Type B pancreatic cell (in vitro differentiated cells): ENCODE measurements around the gene CSF1R. TPM values are rescaled to one million over a fixed set of nuclear protein-coding genes. Genes with fewer than 3 reads are reported as not detected.

Experiments
- DNase-seq: peaks from one replicate; pipeline ENCODE4 v3.0.0; 2021; ENCODE audit warnings: mixed read lengths; ENCODE audit not compliant: unreplicated experiment; ENCODE audit errors: extremely low spot score
- H3K27ac Mint-ChIP-seq: 2 replicates; pipeline ENCODE4 v1.8.0; 2021; ENCODE audit warnings: mild to moderate bottlenecking, mixed read lengths
- H3K27me3 Mint-ChIP-seq: 2 replicates; pipeline ENCODE4 v1.8.0; 2021; ENCODE audit warnings: mixed read lengths
- H3K36me3 Mint-ChIP-seq: 2 replicates; pipeline ENCODE4 v1.8.0; 2021; ENCODE audit warnings: mixed read lengths
- H3K4me1 Mint-ChIP-seq: one replicate; pipeline ENCODE4 v1.8.0; 2021; ENCODE audit warnings: mixed read lengths; ENCODE audit not compliant: unreplicated experiment
- H3K4me3 Mint-ChIP-seq: 2 replicates; pipeline ENCODE4 v1.8.0; 2021; ENCODE audit warnings: mild to moderate bottlenecking, mixed read lengths
- H3K9me3 Mint-ChIP-seq: 2 replicates; pipeline ENCODE4 v1.8.0; 2021; ENCODE audit warnings: mixed read lengths
- CTCF ChIP-seq: fragments of 200-600 bp; sonication (generic); conservative IDR thresholded peaks from 2 replicates; pipeline ENCODE4 v1.5.0; 2021; ENCODE audit warnings: antibody characterized with exemption, mild to moderate bottlenecking
- total RNA-seq: library from RNA; stranded (reverse); gene quantifications from 2 replicates; pipeline ENCODE4 v1.2.1, GENCODE V29; 2021; ENCODE audit warnings: low replicate concordance

CSF1R gene
- total RNA-seq, 1 donor from 2014 or later: 4.0 TPM

GRCh38 chr5:150126921-150127265 lies 40.5 kb upstream of the CSF1R start:
- no peaks in the 10 kb centered on the region for H3K36me3 Mint-ChIP-seq
- peaks cover 19% of the 10 kb centered on the region for H3K4me1 Mint-ChIP-seq
- no peaks in the 10 kb centered on the region for H3K9me3 Mint-ChIP-seq
- H3K4me3 Mint-ChIP-seq: no peak overlapping the region
- no peak for DNase-seq
- no peak for TF ChIP-seq CTCF
- peaks cover 12% of the 10 kb centered on the region for H3K27me3 Mint-ChIP-seq
- no peak overlapping the region for H3K27ac Mint-ChIP-seq

- Mint-ChIP-seq H3K27ac (no peak overlapping the region), H3K27me3 (peaks cover 14% of the 10 kb centered on the region)
These were observed 40.0 kb upstream of the CSF1R start for GRCh38 chr5:150126199-150126920.

GRCh38 chr5:150125334-150125733 lies 39.0 kb upstream of the CSF1R start:
- TF ChIP-seq CTCF: no peak
- DNase-seq: no peak
- H3K27me3 Mint-ChIP-seq: peaks cover 14% of the 10 kb centered on the region

More at GRCh38 chr5:150126199-150126920, 40.0 kb upstream of the CSF1R start:
- DNase-seq: no peak
- peaks cover 18% of the 10 kb centered on the region for H3K4me1 Mint-ChIP-seq
- no peaks in the 10 kb centered on the region for H3K9me3 Mint-ChIP-seq
- no peaks in the 10 kb centered on the region for H3K36me3 Mint-ChIP-seq
- no peak for TF ChIP-seq CTCF
- no peak overlapping the region for H3K4me3 Mint-ChIP-seq

GRCh38 chr5:150124596-150124995 lies 38.2 kb upstream of the CSF1R start:
- no peak for TF ChIP-seq CTCF
- Mint-ChIP-seq H3K4me1 (peaks cover 4% of the 10 kb centered on the region), H3K9me3 (no peaks in the 10 kb centered on the region), H3K36me3 (no peaks in the 10 kb centered on the region), H3K27ac (no peak overlapping the region), H3K27me3 (peaks cover 9% of the 10 kb centered on the region), H3K4me3 (no peak overlapping the region)
- DNase-seq: no peak

More at GRCh38 chr5:150125334-150125733, 39.0 kb upstream of the CSF1R start:
- H3K4me1 Mint-ChIP-seq: peaks cover 11% of the 10 kb centered on the region
- no peak overlapping the region for H3K27ac Mint-ChIP-seq
- no peaks in the 10 kb centered on the region for H3K9me3 Mint-ChIP-seq
- no peak overlapping the region for H3K4me3 Mint-ChIP-seq
- H3K36me3 Mint-ChIP-seq: no peaks in the 10 kb centered on the region

- Mint-ChIP-seq H3K9me3 (no peaks in the 10 kb centered on the region), H3K27ac (no peak overlapping the region), H3K36me3 (no peaks in the 10 kb centered on the region), H3K4me3 (no peak overlapping the region), H3K27me3 (peaks cover 9% of the 10 kb centered on the region), H3K4me1 (peaks cover 4% of the 10 kb centered on the region)
- no peak for TF ChIP-seq CTCF
- no peak for DNase-seq
These were observed 37.8 kb upstream of the CSF1R start for GRCh38 chr5:150124111-150124557.
